HG03196 (cell line): ENCODE results near the gene AGXT.
"Not testable (repeated sequence)": the region's sequence is repeated elsewhere in the genome, so short reads cannot be mapped to it uniquely, and the experiment has no call there.

Source experiments
- ATAC-seq: cut with Tn5 transposase; IDR thresholded peaks from one replicate; pipeline ENCODE4 v1.9.1; 2021; ENCODE audit not compliant: unreplicated experiment

AGXT gene

GRCh38 chr2:240839152-240840143 lies 29.2 kb upstream of the AGXT start:
- no peak for ATAC-seq

GRCh38 chr2:240840435-240841060 lies 28.1 kb upstream of the AGXT start:
- no peak for ATAC-seq

- ATAC-seq, result not testable (repeated sequence)
Measured at GRCh38 chr2:240846309-240846708, 22.3 kb upstream of the AGXT start.

GRCh38 chr2:240846873-240847595 lies 21.6 kb upstream of the AGXT start:
- no peak for ATAC-seq

GRCh38 chr2:240847817-240848216 lies 20.8 kb upstream of the AGXT start:
- ATAC-seq, result no peak

- ATAC-seq, result no peak
Measured at GRCh38 chr2:240848900-240849680, 19.5 kb upstream of the AGXT start.

GRCh38 chr2:240850026-240850425 lies 18.6 kb upstream of the AGXT start:
- no peak for ATAC-seq

GRCh38 chr2:240850756-240851077 lies 17.9 kb upstream of the AGXT start:
- ATAC-seq, result no peak

- no peak for ATAC-seq
Measured at GRCh38 chr2:240851078-240851991, 17.3 kb upstream of the AGXT start.

- ATAC-seq, result no peak
Measured at GRCh38 chr2:240852671-240853314, 15.8 kb upstream of the AGXT start.

GRCh38 chr2:240855670-240856069 lies 13.0 kb upstream of the AGXT start:
- no peak for ATAC-seq

- no peak for ATAC-seq
Measured at GRCh38 chr2:240856151-240856980, 12.3 kb upstream of the AGXT start.

- no peak for ATAC-seq
Measured at GRCh38 chr2:240857039-240858008, 11.3 kb upstream of the AGXT start.

GRCh38 chr2:240858321-240858720 lies 10.3 kb upstream of the AGXT start:
- ATAC-seq, result no peak

- no peak for ATAC-seq
Measured at GRCh38 chr2:240858871-240859270, 9.8 kb upstream of the AGXT start.

GRCh38 chr2:240861547-240861946 lies 7.1 kb upstream of the AGXT start:
- no peak for ATAC-seq

GRCh38 chr2:240864475-240864874 lies 4.1 kb upstream of the AGXT start:
- no peak for ATAC-seq
